LoVo (cell line): ENCODE measurements around the gene CCNL1.

Source experiments
- DNase-seq: peaks from one replicate; pipeline ENCODE4 v3.0.0-alpha.2; 2016; ENCODE audit warnings: low spot score

The CCNL1 gene

GRCh38 chr3:157122832-157123427 lies 37.0 kb downstream of the CCNL1 start:
- no peak for DNase-seq

GRCh38 chr3:157122116-157122515 lies 37.8 kb downstream of the CCNL1 start:
- peak; percentile 83 for DNase-seq

GRCh38 chr3:157121522-157121921 lies 38.4 kb downstream of the CCNL1 start:
- no peak for DNase-seq

- peak; percentile 60 for DNase-seq
Observed at GRCh38 chr3:157120071-157120892, 39.7 kb downstream of the CCNL1 start.

- peak; percentile 69 for DNase-seq
Observed at GRCh38 chr3:157119369-157119951, 40.5 kb downstream of the CCNL1 start.

GRCh38 chr3:157117875-157118654 lies 41.9 kb downstream of the CCNL1 start:
- no peak for DNase-seq

- no peak for DNase-seq
Observed at GRCh38 chr3:157117206-157117605, 42.7 kb downstream of the CCNL1 start.

GRCh38 chr3:157116017-157116416 lies 43.9 kb downstream of the CCNL1 start:
- no peak for DNase-seq

GRCh38 chr3:157115069-157116006 lies 44.6 kb downstream of the CCNL1 start:
- peak; percentile 41 for DNase-seq

GRCh38 chr3:157113832-157114505 lies 46.0 kb downstream of the CCNL1 start:
- no peak for DNase-seq

- DNase-seq: no peak
Observed at GRCh38 chr3:157112536-157112935, 47.4 kb downstream of the CCNL1 start.

- DNase-seq: no peak
Observed at GRCh38 chr3:157111518-157111917, 48.4 kb downstream of the CCNL1 start.

GRCh38 chr3:157110761-157111278 lies 49.1 kb downstream of the CCNL1 start:
- no peak for DNase-seq

- DNase-seq: no peak
Observed at GRCh38 chr3:157109267-157110141, 50.4 kb downstream of the CCNL1 start.

GRCh38 chr3:157107644-157108133 lies 52.3 kb downstream of the CCNL1 start:
- DNase-seq: no peak

- no peak for DNase-seq
Observed at GRCh38 chr3:157107037-157107436, 52.9 kb downstream of the CCNL1 start.

GRCh38 chr3:157104928-157105652 lies 54.9 kb downstream of the CCNL1 start:
- no peak for DNase-seq

- DNase-seq: no peak
Observed at GRCh38 chr3:157104521-157104920, 55.4 kb downstream of the CCNL1 start.

- DNase-seq: no peak
Observed at GRCh38 chr3:157103860-157104259, 56.1 kb downstream of the CCNL1 start.
